K562 (cell line): Measurements from ENCODE around the gene ZMIZ1. TPM values are rescaled to one million over a fixed set of nuclear protein-coding genes. Genes with fewer than 3 reads are reported as not detected.

Experiments
- ARID2 ChIP-seq: fragments of 450-650 bp; IDR thresholded peaks from 2 replicates; pipeline ENCODE4 v1.6.1; 2017; ENCODE audit warnings: antibody characterized with exemption, mild to moderate bottlenecking
- CC2D1A ChIP-seq: fragments of 450-650 bp; IDR thresholded peaks from 2 replicates; pipeline ENCODE4 v1.6.1; 2017; ENCODE audit warnings: mild to moderate bottlenecking
- ELF4 ChIP-seq: fragments of 450-650 bp; formaldehyde crosslinking; IDR thresholded peaks from 2 replicates; pipeline ENCODE4 v1.4.0; 2022; ENCODE audit warnings: missing genetic modification characterization
- GATA2 ChIP-seq: sonication (generic); formaldehyde crosslinking; IDR thresholded peaks from 2 replicates; pipeline ENCODE4 v1.4.0; 2020; ENCODE audit warnings: mild to moderate bottlenecking, missing genetic modification reagents
- ILK ChIP-seq: fragments of 450-650 bp; IDR thresholded peaks from 2 replicates; pipeline ENCODE4 v1.6.1; 2016; ENCODE audit warnings: missing genetic modification characterization, low read depth, mild to moderate bottlenecking, missing compliant biosample characterization, moderate library complexity, borderline replicate concordance
- LEF1 ChIP-seq: fragments of 450-650 bp; IDR thresholded peaks from 2 replicates; pipeline ENCODE4 v1.6.1; 2016; ENCODE audit warnings: mild to moderate bottlenecking
- MED1 ChIP-seq: sonication (generic); formaldehyde crosslinking; IDR thresholded peaks from 2 replicates; pipeline ENCODE4 v1.8.1; 2023; ENCODE audit warnings: missing genetic modification reagents, borderline replicate concordance
- MIER1 ChIP-seq: fragments of 450-650 bp; IDR thresholded peaks from 2 replicates; pipeline ENCODE4 v1.6.1; 2016; ENCODE audit warnings: antibody characterized with exemption, mild to moderate bottlenecking, low read depth
- NFE2 ChIP-seq: IDR thresholded peaks from 2 replicates; pipeline ENCODE4 v1.6.1; 2014; ENCODE audit warnings: antibody characterized with exemption, low read depth
- NONO ChIP-seq, 2 experiments: fragments of 200-400 bp in 1 of 2; fragments of 450-650 bp in 1 of 2; formaldehyde crosslinking in 1 of 2; IDR thresholded peaks; 2 replicates each; pipeline ENCODE4 v1.6.1; 2017; ENCODE audit warnings: low read depth in 2 of 2, mild to moderate bottlenecking in 2 of 2, moderate library complexity in 2 of 2, low read length in 1 of 2
- RUNX1 ChIP-seq: sonication (generic); IDR thresholded peaks from 2 replicates; pipeline ENCODE4 v1.6.1; 2016; ENCODE audit warnings: antibody characterized with exemption, low read depth
- SFPQ ChIP-seq: fragments of 200-400 bp; formaldehyde crosslinking; IDR thresholded peaks from 2 replicates; pipeline ENCODE4 v1.6.1; 2017; ENCODE audit warnings: mild to moderate bottlenecking, low read depth, low read length, moderate library complexity
- SIN3A ChIP-seq, 2 experiments: fragments of 150-350 bp in 1 of 2; IDR thresholded peaks; 2 replicates each; pipeline ENCODE4 v1.6.1; 2011 to 2016; ENCODE audit warnings: borderline replicate concordance in 2 of 2, low read depth in 2 of 2, low read length in 2 of 2, mild to moderate bottlenecking in 2 of 2, moderate library complexity in 2 of 2; ENCODE audit not compliant: control insufficient read depth in 1 of 2
- SOX6 ChIP-seq: fragments of 450-650 bp; IDR thresholded peaks from 2 replicates; pipeline ENCODE4 v1.6.1; 2014; ENCODE audit warnings: mild to moderate bottlenecking
- TARDBP ChIP-seq: fragments of 450-650 bp; IDR thresholded peaks from 2 replicates; pipeline ENCODE4 v1.6.1; 2016
- TRIM28 ChIP-seq: fragments of 450-650 bp; IDR thresholded peaks from 2 replicates; pipeline ENCODE4 v1.6.1; 2017
- TSHZ1 ChIP-seq: fragments of 250-450 bp; sonication (Bioruptor Pico); IDR thresholded peaks from 2 replicates; pipeline ENCODE4 v1.4.0; 2020; ENCODE audit warnings: mild to moderate bottlenecking, moderate library complexity
- ZEB2 ChIP-seq: fragments of 450-650 bp; IDR thresholded peaks from 2 replicates; pipeline ENCODE4 v1.6.1; 2016
- ZNF197 ChIP-seq: fragments of 200-800 bp; sonication (Bioruptor generic); IDR thresholded peaks from 2 replicates; pipeline ENCODE4 v1.6.1; 2016; ENCODE audit warnings: low read depth, missing genetic modification characterization, missing compliant biosample characterization
- ZNF280A ChIP-seq: fragments of 450-650 bp; IDR thresholded peaks from 2 replicates; pipeline ENCODE4 v1.6.1; 2018; ENCODE audit warnings: mild to moderate bottlenecking, low read depth; ENCODE audit not compliant: partially characterized antibody
- ZNF280B ChIP-seq: fragments of 250-450 bp; sonication (Bioruptor Pico); IDR thresholded peaks from 2 replicates; pipeline ENCODE4 v1.5.1; 2021; ENCODE audit warnings: mild to moderate bottlenecking
- polyA plus RNA-seq, 8 experiments: library from polyadenylated mRNA; depleted of rRNA in 4 of 8; stranded (reverse) in 5 of 8; unstranded in 3 of 8; fragments of >200 nt; fragmentation: Nextera tagmentation in 2 of 8; fragmentation: Illumina TruSeq in 1 of 8; extraction: Ambion mirVana in 2 of 8; extraction: Trizol in 1 of 8; gene quantifications; 2 replicates each; pipeline versions ENCODE4 v1.2.1 to v1.2.3, GENCODE V29; 2011 to 2014; ENCODE audit warnings: inconsistent platforms in 1 of 8, missing spikeins in 1 of 8
- total RNA-seq, 7 experiments: library from RNA; depleted of rRNA in 6 of 7; stranded (reverse); fragments of >200 nt in 6 of 7; fragmentation: Illumina TruSeq in 2 of 7; extraction: Trizol in 2 of 7; gene quantifications; 2 replicates each; pipeline versions ENCODE4 v1.2.1 to v1.2.3, GENCODE V29; 2011 to 2021; ENCODE audit warnings: low replicate concordance in 1 of 7

The ZMIZ1 gene
- total and polyA plus RNA-seq, 9 of the 15 experiments (the other 6 are each of a cell fraction or from before 2014, with no cell fraction given) = 1.0 to 37.3 (median 4.3) TPM

- TF ChIP-seq ZNF280B (CRISPR knock-in tag) = no peak
- TF ChIP-seq SOX6 = peak; percentile 44; the same call in 1 of the 2 replicates
- no peak for TF ChIP-seq ARID2
- TF ChIP-seq ZNF280A = no peak
- TF ChIP-seq LEF1 = no peak
- no peak for TF ChIP-seq NFE2
- TF ChIP-seq CC2D1A = no peak
- 0 out of 2 replicates have a peak, but pooled peaks have one; percentile 33 for TF ChIP-seq GATA2 (CRISPR knock-in tag)
- TF ChIP-seq TRIM28 = no peak
- no peak for TF ChIP-seq TARDBP
- no peak for TF ChIP-seq ILK (tag)
- no peak for TF ChIP-seq ELF4
- TF ChIP-seq RUNX1 = no peak
- TF ChIP-seq SIN3A (IDR thresholded peaks at IDR 0.05; ENCODE audit: borderline replicate concordance in 2 of 2, control insufficient read depth in 1 of 2, low read depth in 2 of 2, low read length in 2 of 2) = no peak
- no peak for TF ChIP-seq NONO (IDR thresholded peaks at IDR 0.05; ENCODE audit: low read depth in 2 of 2, low read length in 1 of 2)
- TF ChIP-seq ZNF197 = no peak
- no peak for TF ChIP-seq MIER1
- TF ChIP-seq TSHZ1 (CRISPR knock-in tag) = no peak
- TF ChIP-seq MED1 (CRISPR knock-in tag) = no peak
- 0 out of 2 replicates have a peak, but pooled peaks have one; percentile 19 for TF ChIP-seq ZEB2
- TF ChIP-seq SFPQ = no peak
These were observed 18.1 kb downstream of the ZMIZ1 start (continued) for GRCh38 chr10:79086822-79087221.
